Measurements from ENCODE around the gene SOX14.
A peak's percentile ranks its signal among the peaks of the same experiment; 100 is the strongest.

The SOX14 gene

DNA sequence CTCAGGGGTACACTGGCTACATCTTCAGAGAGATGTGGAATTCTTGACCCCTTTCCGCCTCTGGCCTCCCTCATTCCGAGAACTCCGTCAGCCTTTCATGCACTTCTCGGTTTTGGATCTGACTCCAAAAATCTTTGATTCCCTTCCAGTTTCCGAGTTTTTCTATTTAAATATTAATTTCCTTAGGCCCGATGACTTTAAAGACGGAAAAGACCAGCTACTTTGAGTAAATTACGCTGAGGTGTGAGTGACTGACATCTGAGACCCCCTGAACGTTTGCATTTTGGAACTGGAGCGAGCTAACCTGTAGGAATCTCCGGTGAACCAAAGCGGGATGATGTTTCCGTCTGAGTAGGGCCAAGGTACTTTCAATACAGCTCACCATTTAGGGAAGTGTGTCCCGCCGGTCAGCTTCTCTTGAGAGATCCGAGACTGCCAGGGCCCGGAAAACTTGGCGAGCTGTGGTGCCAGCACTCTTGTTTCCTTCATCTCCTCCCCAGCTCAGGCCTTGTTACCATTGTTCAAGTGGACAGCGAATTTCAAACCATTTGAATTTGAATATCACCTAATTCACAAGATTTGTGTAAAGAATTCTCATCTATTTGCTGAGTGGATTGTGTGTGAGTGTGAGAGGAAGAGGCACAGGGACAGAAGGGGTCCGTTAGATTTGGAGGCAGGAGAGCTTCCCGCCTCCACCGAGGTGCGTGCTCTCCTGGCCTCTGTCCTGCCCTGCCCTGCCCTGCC lies 5.4 kb downstream of the SOX14 start:
- H3K4me3 ChIP-seq (ENCODE audit: low read length): peak overlapping the region; percentile 40; the same call in 1 of the 2 replicates
- H3K27ac ChIP-seq (ENCODE audit: low read length): no peak overlapping the region
- peaks cover 49% of the 10 kb centered on the region for H3K4me1 ChIP-seq (ENCODE audit: insufficient read depth, low read length)
- H3K27me3 ChIP-seq (ENCODE audit: insufficient read depth, low read length): peaks cover 100% of the 10 kb centered on the region
- no peak overlapping the region for H3K9ac ChIP-seq (ENCODE audit: low read depth, low read length)
- no peaks in the 10 kb centered on the region for H3K36me3 ChIP-seq (ENCODE audit: insufficient read depth, low read depth, low read length)
- peaks cover 3% of the 10 kb centered on the region; the same call in 1 of the 2 replicates for H3K9me3 ChIP-seq (ENCODE audit: insufficient read depth, low read depth, low read length)

DNA sequence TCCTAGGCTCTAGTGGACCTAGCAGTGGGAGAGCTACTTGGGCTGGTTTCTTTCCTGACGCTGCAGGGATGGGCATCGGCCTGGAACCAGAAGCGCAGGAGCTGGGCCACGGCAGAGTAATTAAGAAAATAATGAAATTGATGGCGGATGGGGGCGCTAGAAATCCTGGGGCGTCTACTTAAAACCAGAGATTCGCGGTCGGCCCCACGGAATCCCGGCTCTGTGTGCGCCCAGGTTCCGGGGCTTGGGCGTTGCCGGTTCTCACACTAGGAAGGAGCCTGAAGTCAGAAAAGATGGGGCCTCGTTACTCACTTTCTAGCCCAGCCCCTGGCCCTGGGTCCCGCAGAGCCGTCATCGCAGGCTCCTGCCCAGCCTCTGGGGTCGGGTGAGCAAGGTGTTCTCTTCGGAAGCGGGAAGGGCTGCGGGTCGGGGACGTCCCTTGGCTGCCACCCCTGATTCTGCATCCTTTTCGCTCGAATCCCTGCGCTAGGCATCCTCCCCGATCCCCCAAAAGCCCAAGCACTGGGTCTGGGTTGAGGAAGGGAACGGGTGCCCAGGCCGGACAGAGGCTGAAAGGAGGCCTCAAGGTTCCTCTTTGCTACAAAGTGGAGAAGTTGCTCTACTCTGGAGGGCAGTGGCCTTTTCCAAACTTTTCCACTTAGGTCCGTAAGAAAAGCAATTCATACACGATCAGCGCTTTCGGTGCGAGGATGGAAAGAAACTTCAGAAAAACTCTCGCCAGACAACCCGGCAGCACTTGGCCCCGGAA lies 6.1 kb downstream of the SOX14 start:
- no peak overlapping the region for H3K9ac ChIP-seq (ENCODE audit: low read depth, low read length)
- H3K36me3 ChIP-seq (ENCODE audit: insufficient read depth, low read depth, low read length): no peaks in the 10 kb centered on the region
- no peak overlapping the region for H3K27ac ChIP-seq (ENCODE audit: low read length)
- H3K9me3 ChIP-seq (ENCODE audit: insufficient read depth, low read depth, low read length): peaks cover 3% of the 10 kb centered on the region; the same call in 1 of the 2 replicates
- H3K27me3 ChIP-seq (ENCODE audit: insufficient read depth, low read length): peaks cover 100% of the 10 kb centered on the region
- H3K4me3 ChIP-seq (ENCODE audit: low read length): peak overlapping the region; percentile 50; the same call in 1 of the 2 replicates
- H3K4me1 ChIP-seq (ENCODE audit: insufficient read depth, low read length): peaks cover 49% of the 10 kb centered on the region

DNA sequence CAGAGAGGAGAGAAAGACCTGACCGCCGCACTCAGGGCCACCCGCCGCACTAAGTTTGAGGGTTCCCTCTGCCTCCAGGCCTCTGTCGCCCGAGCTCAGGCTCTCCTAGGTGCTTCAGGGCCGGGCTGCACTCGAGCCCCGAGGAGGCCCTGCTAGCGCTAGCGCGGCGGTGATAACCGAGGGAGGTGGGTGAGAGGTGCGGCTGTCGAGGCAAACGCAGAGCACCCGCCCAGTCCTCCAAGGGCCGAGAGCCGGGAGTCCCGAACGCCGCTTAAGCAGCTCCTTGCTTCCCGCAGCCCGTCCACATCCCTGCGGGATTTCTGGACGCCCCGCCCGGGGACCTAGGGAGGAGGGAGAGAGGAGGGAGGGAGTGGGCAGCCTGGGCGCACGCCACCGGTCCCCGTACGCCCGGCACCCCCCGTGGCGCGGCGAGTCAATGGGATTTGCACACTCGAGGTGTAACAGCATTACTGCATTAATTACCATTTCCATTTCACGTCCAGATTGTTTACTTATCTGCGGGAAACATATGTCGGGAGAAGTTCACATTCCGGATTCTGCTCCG lies 6.8 kb downstream of the SOX14 start:
- Histone ChIP-seq H3K4me3 (ENCODE audit: low read length) (peak overlapping the region; percentile 50; the same call in 1 of the 2 replicates), H3K27me3 (ENCODE audit: insufficient read depth, low read length) (peaks cover 100% of the 10 kb centered on the region), H3K9ac (ENCODE audit: low read depth, low read length) (no peak overlapping the region), H3K36me3 (ENCODE audit: insufficient read depth, low read depth, low read length) (no peaks in the 10 kb centered on the region), H3K27ac (ENCODE audit: low read length) (no peak overlapping the region), H3K9me3 (ENCODE audit: insufficient read depth, low read depth, low read length) (peaks cover 3% of the 10 kb centered on the region; the same call in 1 of the 2 replicates), H3K4me1 (ENCODE audit: insufficient read depth, low read length) (peaks cover 45% of the 10 kb centered on the region)

DNA sequence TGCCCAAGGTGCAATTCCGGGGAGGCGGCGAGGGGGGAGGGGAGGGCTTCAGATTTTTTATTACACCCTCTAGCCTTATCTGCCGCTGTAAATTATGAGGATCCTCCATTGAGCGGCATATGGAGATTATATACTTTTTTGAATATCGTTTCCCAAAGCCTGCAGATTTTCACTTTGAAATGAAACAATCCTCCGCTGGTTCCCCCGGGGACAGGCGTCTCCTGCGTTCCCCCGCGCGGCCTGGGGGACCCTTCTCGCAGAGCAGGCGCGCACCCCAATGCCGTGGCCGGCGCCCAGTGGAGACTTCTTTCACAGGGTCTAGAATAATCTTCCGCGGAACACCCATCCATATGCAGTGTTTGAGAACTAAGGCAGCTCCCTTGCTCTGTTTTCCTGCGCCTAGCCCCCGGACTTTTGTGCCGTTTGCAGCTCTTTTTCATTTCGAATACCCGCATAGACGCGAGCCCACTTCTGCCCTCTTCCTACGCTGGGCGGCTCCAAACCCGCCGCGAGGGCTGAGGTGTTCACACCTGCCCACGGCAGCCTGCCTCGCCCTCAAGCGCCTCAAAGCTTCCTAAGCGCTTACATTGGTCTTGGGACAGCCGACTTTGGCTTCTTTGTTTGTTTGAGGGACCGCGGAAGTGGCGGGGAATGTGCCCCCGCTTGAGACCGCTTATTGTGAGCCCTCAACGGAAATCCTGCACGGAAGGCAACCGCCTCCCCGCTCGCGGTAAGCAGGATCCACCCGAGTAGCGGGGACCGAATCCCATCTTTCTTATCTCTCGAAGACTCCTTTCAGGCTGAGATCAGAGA lies 7.5 kb downstream of the SOX14 start:
- no peak overlapping the region for H3K27ac ChIP-seq (ENCODE audit: low read length)
- H3K36me3 ChIP-seq (ENCODE audit: insufficient read depth, low read depth, low read length): no peaks in the 10 kb centered on the region
- H3K27me3 ChIP-seq (ENCODE audit: insufficient read depth, low read length): peaks cover 100% of the 10 kb centered on the region
- peaks cover 38% of the 10 kb centered on the region for H3K4me1 ChIP-seq (ENCODE audit: insufficient read depth, low read length)
- peaks cover 3% of the 10 kb centered on the region; the same call in 1 of the 2 replicates for H3K9me3 ChIP-seq (ENCODE audit: insufficient read depth, low read depth, low read length)
- H3K9ac ChIP-seq (ENCODE audit: low read depth, low read length): no peak overlapping the region
- H3K4me3 ChIP-seq (ENCODE audit: low read length): peak overlapping the region; percentile 50; the same call in 1 of the 2 replicates

DNA sequence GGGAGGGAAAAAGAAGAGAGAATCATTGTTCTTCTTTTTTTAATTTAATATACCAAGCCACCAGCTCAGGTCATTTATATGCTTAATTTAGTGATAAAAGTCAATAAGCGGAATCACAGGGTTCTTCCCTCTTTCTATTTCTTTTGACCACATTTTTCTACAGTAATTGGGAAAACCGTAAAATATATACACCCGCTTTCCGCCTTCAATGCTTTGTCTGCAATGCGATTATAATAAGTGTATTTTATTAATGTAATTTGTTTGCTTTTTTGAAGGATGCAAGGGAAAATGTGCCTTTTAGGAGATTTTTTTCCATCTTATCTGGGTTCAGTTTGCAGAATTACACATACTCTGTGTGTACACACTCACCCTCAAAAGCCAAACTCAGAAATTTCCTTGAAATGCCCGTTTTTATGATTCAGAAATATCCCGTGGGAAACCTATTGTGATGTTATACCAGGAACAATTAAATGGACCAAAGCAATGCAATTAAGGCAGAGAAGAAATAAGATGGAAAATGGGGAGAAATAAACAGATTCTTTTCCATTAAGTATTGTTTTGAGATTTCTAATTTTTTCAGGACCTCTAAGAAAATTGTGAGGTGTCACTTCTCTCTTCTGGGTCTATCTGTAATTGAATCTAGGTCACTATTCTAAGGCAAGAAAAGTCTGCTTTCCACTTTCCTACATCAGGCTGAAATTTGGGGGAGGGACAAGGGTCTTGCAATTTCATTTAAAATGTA lies 8.3 kb downstream of the SOX14 start:
- Histone ChIP-seq H3K27ac (ENCODE audit: low read length) (no peak overlapping the region), H3K4me3 (ENCODE audit: low read length) (peak overlapping the region; percentile 50; the same call in 1 of the 2 replicates), H3K4me1 (ENCODE audit: insufficient read depth, low read length) (peaks cover 30% of the 10 kb centered on the region), H3K27me3 (ENCODE audit: insufficient read depth, low read length) (peaks cover 100% of the 10 kb centered on the region), H3K9me3 (ENCODE audit: insufficient read depth, low read depth, low read length) (peaks cover 3% of the 10 kb centered on the region; the same call in 1 of the 2 replicates), H3K9ac (ENCODE audit: low read depth, low read length) (no peak overlapping the region), H3K36me3 (ENCODE audit: insufficient read depth, low read depth, low read length) (no peaks in the 10 kb centered on the region)

DNA sequence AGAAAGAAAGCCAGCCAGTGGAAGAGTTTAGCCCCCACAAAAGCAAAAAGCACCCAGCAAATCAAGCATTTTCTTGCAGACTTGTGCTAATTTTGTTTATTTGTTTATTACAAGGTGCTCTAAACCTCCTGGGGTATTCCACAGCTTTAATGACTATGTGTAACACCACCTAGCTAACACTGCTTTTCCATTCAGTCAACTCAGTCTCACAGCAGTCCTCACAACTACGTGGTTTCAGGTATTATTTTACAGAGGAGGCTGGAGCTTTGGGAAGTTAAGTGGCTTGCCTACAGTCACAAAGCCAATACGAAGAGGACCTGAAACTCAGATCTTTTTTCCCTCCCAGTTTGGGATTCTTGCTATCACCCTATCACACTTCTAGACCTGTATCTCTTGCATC lies 14.8 kb downstream of the SOX14 start:
- Histone ChIP-seq H3K9ac (ENCODE audit: low read depth, low read length) (no peak overlapping the region), H3K9me3 (ENCODE audit: insufficient read depth, low read depth, low read length) (no peaks in the 10 kb centered on the region), H3K4me3 (ENCODE audit: low read length) (no peak overlapping the region), H3K36me3 (ENCODE audit: insufficient read depth, low read depth, low read length) (no peaks in the 10 kb centered on the region), H3K27ac (ENCODE audit: low read length) (no peak overlapping the region), H3K4me1 (ENCODE audit: insufficient read depth, low read length) (peaks cover 9% of the 10 kb centered on the region; the same call in 1 of the 2 replicates), H3K27me3 (ENCODE audit: insufficient read depth, low read length) (peaks cover 86% of the 10 kb centered on the region)

DNA sequence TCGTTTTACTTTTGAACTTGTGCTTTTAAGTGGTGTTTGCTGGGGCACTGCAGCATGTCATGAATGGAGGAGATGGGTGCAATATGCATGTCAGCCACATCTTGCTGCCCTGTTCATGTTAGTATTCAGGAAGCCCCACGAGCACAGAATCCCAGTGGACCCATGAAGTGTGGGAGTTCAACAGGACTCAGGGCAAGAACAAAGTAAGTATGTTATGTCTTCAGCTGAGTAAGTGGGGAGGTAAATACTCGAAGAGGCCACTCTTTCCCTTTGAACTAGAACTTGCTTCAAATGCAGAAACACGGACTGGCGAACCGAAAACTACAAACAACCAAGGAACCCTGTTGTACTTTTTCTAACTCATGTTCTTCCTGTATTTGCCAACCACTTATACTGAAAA lies 23.4 kb downstream of the SOX14 start:
- no peak overlapping the region for H3K9ac ChIP-seq (ENCODE audit: low read depth, low read length)
- H3K27me3 ChIP-seq (ENCODE audit: insufficient read depth, low read length): peaks cover 22% of the 10 kb centered on the region
- no peaks in the 10 kb centered on the region for H3K9me3 ChIP-seq (ENCODE audit: insufficient read depth, low read depth, low read length)
- no peaks in the 10 kb centered on the region for H3K36me3 ChIP-seq (ENCODE audit: insufficient read depth, low read depth, low read length)
- H3K4me1 ChIP-seq (ENCODE audit: insufficient read depth, low read length): no peaks in the 10 kb centered on the region
- no peak overlapping the region for H3K27ac ChIP-seq (ENCODE audit: low read length)
- H3K4me3 ChIP-seq (ENCODE audit: low read length): no peak overlapping the region

DNA sequence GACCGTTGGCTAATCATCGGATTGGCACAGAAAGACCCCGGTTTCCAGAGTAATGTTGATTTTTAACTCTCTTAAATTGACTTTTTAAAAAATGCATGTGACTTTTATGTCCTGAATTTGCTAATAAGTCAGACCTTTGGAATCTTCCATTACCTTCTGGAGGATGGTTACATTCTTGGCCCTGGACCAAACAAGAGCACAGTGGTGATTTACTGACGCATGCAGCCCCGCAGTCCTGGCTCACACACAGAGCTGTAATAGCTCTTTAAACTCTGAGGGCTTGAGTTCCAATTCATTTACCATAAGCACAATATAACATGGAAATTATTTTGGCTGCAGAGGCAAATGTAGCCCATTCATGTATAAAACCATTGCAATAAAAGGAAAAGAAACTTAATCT lies 25.1 kb downstream of the SOX14 start:
- Histone ChIP-seq H3K27ac (ENCODE audit: low read length) (no peak overlapping the region), H3K36me3 (ENCODE audit: insufficient read depth, low read depth, low read length) (no peaks in the 10 kb centered on the region), H3K9ac (ENCODE audit: low read depth, low read length) (no peak overlapping the region), H3K4me3 (ENCODE audit: low read length) (no peak overlapping the region), H3K27me3 (ENCODE audit: insufficient read depth, low read length) (peaks cover 9% of the 10 kb centered on the region; the same call in 1 of the 2 replicates), H3K4me1 (ENCODE audit: insufficient read depth, low read length) (no peaks in the 10 kb centered on the region), H3K9me3 (ENCODE audit: insufficient read depth, low read depth, low read length) (no peaks in the 10 kb centered on the region)

DNA sequence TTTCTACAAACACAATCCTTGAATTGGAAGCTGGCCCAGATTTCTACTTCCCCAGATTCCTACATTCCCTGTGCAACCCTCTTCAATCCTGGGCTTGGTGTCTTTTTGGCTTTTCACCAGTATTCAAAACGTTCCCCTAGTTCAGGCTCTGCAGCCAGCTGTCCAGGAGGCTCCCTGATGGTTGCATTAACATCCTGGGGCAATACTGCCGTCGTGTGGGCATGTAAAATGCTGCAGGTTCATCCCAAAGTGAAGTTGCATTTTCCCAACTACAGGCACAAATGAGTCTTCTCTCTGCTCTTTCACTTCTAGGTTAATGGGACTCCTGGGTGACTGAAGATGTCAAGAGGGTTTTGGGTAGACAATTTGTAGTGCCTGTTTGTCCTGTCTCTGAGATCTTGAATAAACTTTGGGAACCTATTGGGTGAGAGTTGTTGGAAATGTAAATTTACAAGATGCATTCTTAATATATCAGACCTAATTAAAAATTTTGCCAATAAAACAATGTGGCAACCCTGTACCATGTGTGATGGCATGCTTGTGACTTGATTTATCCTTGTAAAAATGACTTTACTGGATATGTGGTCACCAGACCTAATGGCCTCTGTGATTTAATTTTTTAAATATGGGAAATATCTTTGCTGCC lies 28.6 kb downstream of the SOX14 start:
- Histone ChIP-seq H3K4me1 (ENCODE audit: insufficient read depth, low read length) (peaks cover 4% of the 10 kb centered on the region; the same call in 1 of the 2 replicates), H3K27ac (ENCODE audit: low read length) (no peak overlapping the region), H3K4me3 (ENCODE audit: low read length) (no peak overlapping the region), H3K27me3 (ENCODE audit: insufficient read depth, low read length) (no peaks in the 10 kb centered on the region), H3K36me3 (ENCODE audit: insufficient read depth, low read depth, low read length) (no peaks in the 10 kb centered on the region), H3K9me3 (ENCODE audit: insufficient read depth, low read depth, low read length) (no peaks in the 10 kb centered on the region), H3K9ac (ENCODE audit: low read depth, low read length) (no peak overlapping the region)

DNA sequence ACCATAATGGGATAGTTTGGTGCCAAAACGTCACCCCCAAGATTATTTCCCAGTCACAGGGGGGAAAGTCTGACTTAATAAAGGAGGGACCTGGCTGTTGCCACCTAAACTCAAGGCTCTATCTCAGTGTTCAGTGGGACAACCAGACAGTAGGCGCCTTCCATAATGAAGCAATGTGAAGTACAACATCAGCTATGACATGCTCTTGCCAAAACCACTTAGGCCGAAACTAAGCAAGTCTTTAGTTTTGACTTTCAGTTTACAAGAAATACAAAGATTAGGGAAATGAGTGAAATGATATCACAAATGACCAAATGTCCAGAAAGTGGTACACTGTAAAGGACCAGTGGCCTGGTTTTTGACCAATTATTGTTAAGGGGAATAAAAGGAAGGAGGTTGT lies 32.9 kb downstream of the SOX14 start:
- H3K9ac ChIP-seq (ENCODE audit: low read depth, low read length): no peak overlapping the region
- H3K36me3 ChIP-seq (ENCODE audit: insufficient read depth, low read depth, low read length): no peaks in the 10 kb centered on the region
- no peak overlapping the region for H3K27ac ChIP-seq (ENCODE audit: low read length)
- no peaks in the 10 kb centered on the region for H3K9me3 ChIP-seq (ENCODE audit: insufficient read depth, low read depth, low read length)
- H3K27me3 ChIP-seq (ENCODE audit: insufficient read depth, low read length): no peaks in the 10 kb centered on the region
- no peak overlapping the region for H3K4me3 ChIP-seq (ENCODE audit: low read length)
- peaks cover 11% of the 10 kb centered on the region; the same call in 1 of the 2 replicates for H3K4me1 ChIP-seq (ENCODE audit: insufficient read depth, low read length)

Measured in iPS-20b (cell line).